ENCODE measurements around the gene SLC17A7. TPM values are rescaled to one million over a fixed set of nuclear protein-coding genes. Genes with fewer than 3 reads are reported as not detected.

The SLC17A7 gene
- total RNA-seq, 1 donor from 2014 or later, result 0.16 TPM

GRCh38 chr19:49436381-49437017 lies 4.8 kb downstream of the SLC17A7 start:
- DNase-seq (ENCODE audit: low spot score), result peak; percentile 52
- Mint-ChIP-seq H3K27ac (peak overlapping the region; percentile 23), H3K36me3 (ENCODE audit: low read depth) (no peaks in the 10 kb centered on the region), H3K4me3 (ENCODE audit: low read depth) (no peak overlapping the region), H3K4me1 (ENCODE audit: low read depth) (peaks cover 16% of the 10 kb centered on the region), H3K9me3 (no peaks in the 10 kb centered on the region), H3K27me3 (ENCODE audit: low read depth) (peaks cover 80% of the 10 kb centered on the region)
- intact Hi-C loops (cut with micrococcal nuclease), result no loop called here

DNA sequence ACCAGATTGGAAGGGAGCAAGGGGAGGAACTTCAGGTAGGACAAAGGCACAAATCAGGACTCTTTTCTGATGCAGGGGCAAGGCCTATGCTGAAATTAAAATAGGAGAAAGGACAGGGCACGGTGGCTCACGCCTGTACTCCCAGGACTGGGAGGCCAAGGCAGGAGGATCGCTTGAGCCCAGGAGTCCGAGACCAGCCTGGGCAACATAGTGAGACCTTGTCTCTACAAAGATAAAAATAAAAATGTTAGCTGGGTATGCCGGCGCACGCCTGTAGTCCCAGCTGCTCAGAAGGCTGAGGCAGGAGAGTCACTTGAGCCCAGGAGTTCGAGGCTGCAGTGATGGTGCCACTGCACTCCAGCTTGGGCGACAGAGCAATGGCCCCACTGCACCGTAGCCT lies 5.7 kb downstream of the SLC17A7 start:
- H3K4me1 Mint-ChIP-seq (ENCODE audit: low read depth), result peaks cover 14% of the 10 kb centered on the region
- intact Hi-C loops (cut with micrococcal nuclease), result no loop called here
- no peaks in the 10 kb centered on the region for H3K9me3 Mint-ChIP-seq
- no peak for DNase-seq (ENCODE audit: low spot score)
- no peak overlapping the region for H3K27ac Mint-ChIP-seq
- no peaks in the 10 kb centered on the region for H3K36me3 Mint-ChIP-seq (ENCODE audit: low read depth)
- no peak overlapping the region for H3K4me3 Mint-ChIP-seq (ENCODE audit: low read depth)
- peaks cover 80% of the 10 kb centered on the region for H3K27me3 Mint-ChIP-seq (ENCODE audit: low read depth)

DNA sequence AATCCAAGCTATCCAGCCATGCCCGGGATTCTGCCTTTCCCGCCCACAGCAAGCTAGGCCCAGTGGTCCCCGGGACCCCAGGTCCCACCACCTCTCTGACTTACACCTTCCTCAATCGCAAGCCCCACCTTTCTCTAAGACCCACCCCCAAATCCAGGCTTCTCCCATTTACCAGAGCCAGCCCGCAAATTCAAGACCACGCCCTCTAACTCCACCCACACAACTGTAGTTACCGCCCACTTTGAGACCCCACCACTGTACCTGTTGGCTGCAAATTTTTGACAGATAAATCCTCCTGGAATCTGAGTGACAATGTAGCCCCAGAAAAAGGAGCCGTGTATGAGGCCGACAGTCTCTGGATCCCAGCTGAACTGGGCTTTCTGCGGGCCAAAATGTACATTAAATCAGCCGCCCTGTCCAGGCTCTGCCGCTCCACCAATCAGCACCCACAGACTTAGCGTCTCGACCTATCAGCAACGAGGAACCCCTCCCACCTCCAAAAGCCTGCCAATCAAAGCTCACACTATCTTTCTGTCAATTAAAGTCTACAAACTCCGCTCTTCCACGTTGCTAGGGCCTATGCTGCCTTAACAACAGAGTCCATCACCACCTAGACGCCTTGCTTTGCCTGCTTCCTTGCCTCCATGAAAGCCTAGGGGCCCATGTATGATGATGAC lies 6.3 kb downstream of the SLC17A7 start:
- no peak overlapping the region for H3K27ac Mint-ChIP-seq
- H3K36me3 Mint-ChIP-seq (ENCODE audit: low read depth), result no peaks in the 10 kb centered on the region
- H3K27me3 Mint-ChIP-seq (ENCODE audit: low read depth), result peaks cover 80% of the 10 kb centered on the region
- H3K9me3 Mint-ChIP-seq, result no peaks in the 10 kb centered on the region
- peaks cover 12% of the 10 kb centered on the region for H3K4me1 Mint-ChIP-seq (ENCODE audit: low read depth)
- intact Hi-C loops (cut with micrococcal nuclease), result no loop called here
- H3K4me3 Mint-ChIP-seq (ENCODE audit: low read depth), result no peak overlapping the region
- DNase-seq (ENCODE audit: low spot score), result no peak

- Mint-ChIP-seq H3K4me1 (ENCODE audit: low read depth) (peaks cover 18% of the 10 kb centered on the region), H3K27me3 (ENCODE audit: low read depth) (peaks cover 76% of the 10 kb centered on the region), H3K9me3 (no peaks in the 10 kb centered on the region), H3K27ac (no peak overlapping the region), H3K36me3 (ENCODE audit: low read depth) (no peaks in the 10 kb centered on the region), H3K4me3 (ENCODE audit: low read depth) (no peak overlapping the region)
- DNase-seq (ENCODE audit: low spot score), result no peak
- intact Hi-C loops (cut with micrococcal nuclease), result no loop called here
Measured at GRCh38 chr19:49433240-49433901, 8.0 kb downstream of the SLC17A7 start.

DNA sequence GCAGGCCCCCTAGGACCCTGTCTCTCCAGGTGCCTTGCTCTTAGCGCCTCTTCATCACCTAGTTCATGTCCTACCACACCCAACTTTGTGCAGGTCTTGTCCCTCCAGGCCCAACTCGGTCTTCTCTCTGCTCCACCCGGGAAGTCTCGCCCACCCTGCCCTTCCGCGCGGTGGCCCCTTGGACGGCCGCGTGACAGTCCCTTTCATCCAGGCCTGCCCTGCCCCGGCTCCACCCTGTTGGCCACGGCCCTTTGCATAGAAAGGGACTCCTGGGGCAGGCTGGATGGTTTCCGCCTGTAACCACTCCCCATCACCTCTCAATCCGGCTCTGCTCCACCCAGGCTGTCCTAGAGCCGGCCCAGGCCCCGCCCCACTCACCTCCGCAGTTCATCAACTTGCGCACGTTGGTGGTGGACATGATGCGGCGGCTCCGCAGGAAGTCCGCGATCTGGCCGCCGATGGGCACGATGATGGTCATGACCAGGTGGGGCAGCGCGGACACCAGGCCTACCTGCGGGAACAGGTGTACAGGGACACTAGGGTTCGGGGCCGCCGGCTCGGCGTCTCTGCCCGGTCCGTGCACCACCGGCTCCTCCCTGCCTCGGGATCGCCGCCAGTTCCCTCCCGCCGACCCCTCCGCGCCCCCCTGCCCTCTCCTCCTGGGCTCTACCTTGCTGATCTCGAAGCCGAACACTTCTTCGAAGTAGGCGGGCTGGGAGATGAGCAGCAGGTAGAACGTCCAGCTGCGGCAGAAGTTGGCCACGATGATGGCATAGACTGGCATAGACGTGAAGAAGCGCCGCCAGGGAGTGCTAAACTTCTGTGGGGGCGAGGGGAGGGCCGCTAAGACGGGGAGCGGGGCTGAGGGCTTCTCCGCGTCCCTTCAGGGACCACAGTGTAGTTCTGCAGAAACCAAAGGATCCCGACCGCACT lies 8.9 kb downstream of the SLC17A7 start:
- H3K27me3 Mint-ChIP-seq (ENCODE audit: low read depth), result peaks cover 73% of the 10 kb centered on the region
- H3K27ac Mint-ChIP-seq, result no peak overlapping the region
- H3K9me3 Mint-ChIP-seq, result no peaks in the 10 kb centered on the region
- intact Hi-C loops (cut with micrococcal nuclease), result no loop called here
- DNase-seq (ENCODE audit: low spot score), result no peak
- peaks cover 22% of the 10 kb centered on the region for H3K4me1 Mint-ChIP-seq (ENCODE audit: low read depth)
- no peak overlapping the region for H3K4me3 Mint-ChIP-seq (ENCODE audit: low read depth)
- no peaks in the 10 kb centered on the region for H3K36me3 Mint-ChIP-seq (ENCODE audit: low read depth)

DNA sequence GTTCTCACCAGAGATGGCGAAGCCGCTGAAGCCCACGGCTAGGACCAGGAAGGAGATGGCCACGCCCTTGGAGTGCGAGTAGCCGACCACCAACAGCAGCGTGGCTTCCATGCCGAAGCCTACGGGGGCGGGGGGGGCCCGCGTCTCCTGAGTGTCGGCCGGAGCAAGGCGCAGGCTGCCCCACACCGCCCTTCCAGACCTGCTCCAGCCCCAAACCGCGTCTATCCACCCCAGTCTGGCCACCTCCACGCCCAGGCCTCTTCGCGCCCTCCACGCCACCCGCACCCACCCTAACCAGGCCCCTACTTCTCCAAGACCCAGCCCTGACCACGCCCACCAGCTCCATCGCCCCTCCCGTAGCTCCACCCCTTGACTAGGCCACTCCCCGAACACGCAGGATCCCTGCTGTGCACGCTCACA lies 10.0 kb downstream of the SLC17A7 start:
- DNase-seq (ENCODE audit: low spot score), result no peak
- Mint-ChIP-seq H3K4me3 (ENCODE audit: low read depth) (no peak overlapping the region), H3K4me1 (ENCODE audit: low read depth) (peaks cover 29% of the 10 kb centered on the region), H3K27ac (no peak overlapping the region), H3K9me3 (no peaks in the 10 kb centered on the region), H3K36me3 (ENCODE audit: low read depth) (no peaks in the 10 kb centered on the region), H3K27me3 (ENCODE audit: low read depth) (peaks cover 73% of the 10 kb centered on the region)
- intact Hi-C loops (cut with micrococcal nuclease), result no loop called here

- no peak for DNase-seq (ENCODE audit: low spot score)
Measured at GRCh38 chr19:49430678-49431329, 10.5 kb downstream of the SLC17A7 start.

GRCh38 chr19:49430172-49430677 lies 11.1 kb downstream of the SLC17A7 start:
- Mint-ChIP-seq H3K4me3 (ENCODE audit: low read depth) (no peak overlapping the region), H3K36me3 (ENCODE audit: low read depth) (no peaks in the 10 kb centered on the region), H3K4me1 (ENCODE audit: low read depth) (peaks cover 25% of the 10 kb centered on the region), H3K27me3 (ENCODE audit: low read depth) (peaks cover 73% of the 10 kb centered on the region), H3K9me3 (no peaks in the 10 kb centered on the region), H3K27ac (no peak overlapping the region)
- intact Hi-C loops (cut with micrococcal nuclease), result no loop called here
- no peak for DNase-seq (ENCODE audit: low spot score)

More at GRCh38 chr19:49430678-49431329, 10.5 kb downstream of the SLC17A7 start:
- intact Hi-C loops (cut with micrococcal nuclease), result no loop called here
- no peak overlapping the region for H3K4me3 Mint-ChIP-seq (ENCODE audit: low read depth)
- no peaks in the 10 kb centered on the region for H3K36me3 Mint-ChIP-seq (ENCODE audit: low read depth)
- no peak overlapping the region for H3K27ac Mint-ChIP-seq
- peaks cover 25% of the 10 kb centered on the region for H3K4me1 Mint-ChIP-seq (ENCODE audit: low read depth)
- H3K27me3 Mint-ChIP-seq (ENCODE audit: low read depth), result peaks cover 73% of the 10 kb centered on the region
- no peaks in the 10 kb centered on the region for H3K9me3 Mint-ChIP-seq

DNA sequence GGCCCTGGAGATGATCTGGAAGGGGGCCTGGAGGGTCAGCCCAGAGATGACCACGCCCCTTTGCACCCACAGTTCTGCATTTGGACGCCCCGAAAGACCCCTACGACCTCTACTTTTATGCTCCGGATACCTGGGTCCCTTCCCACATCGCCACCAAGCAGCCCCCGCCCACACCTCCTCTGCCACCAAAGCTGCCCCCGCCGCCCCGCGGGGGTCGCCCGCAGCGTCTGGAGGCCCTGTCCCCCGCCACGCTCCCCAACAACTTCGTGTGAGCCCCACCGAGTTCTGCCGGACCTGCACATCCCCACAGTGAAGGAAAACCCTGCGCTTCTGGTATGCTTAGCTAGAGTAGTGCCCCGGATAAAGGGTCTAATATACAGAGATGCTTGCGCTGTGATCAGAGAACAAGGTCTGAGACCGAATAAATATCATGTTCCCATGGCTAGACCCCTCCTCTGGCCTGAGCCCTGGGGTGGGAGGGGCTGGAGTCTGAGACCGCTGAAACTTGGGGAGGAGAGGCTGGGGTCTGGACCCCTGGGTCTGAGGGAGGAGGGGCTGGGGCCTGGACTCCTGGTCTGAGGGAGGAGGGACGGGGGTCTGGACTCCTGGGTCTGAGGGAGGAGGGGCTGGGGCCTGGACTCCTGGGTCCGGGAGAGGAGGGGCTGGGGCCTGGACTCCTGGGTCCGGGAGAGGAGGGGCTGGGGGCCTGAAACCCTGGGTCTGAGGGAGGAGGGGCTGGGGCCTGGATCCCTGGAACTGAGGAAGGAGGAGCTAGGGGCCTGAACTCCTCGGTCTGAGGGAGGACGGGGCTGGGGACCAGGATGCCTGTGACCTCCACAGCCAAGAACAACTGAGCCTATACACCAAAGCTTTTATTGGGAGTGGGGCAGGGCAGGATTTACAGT lies 12.5 kb downstream of the SLC17A7 start:
- H3K4me1 Mint-ChIP-seq (ENCODE audit: low read depth), result peaks cover 28% of the 10 kb centered on the region
- peaks cover 76% of the 10 kb centered on the region for H3K27me3 Mint-ChIP-seq (ENCODE audit: low read depth)
- H3K9me3 Mint-ChIP-seq, result no peaks in the 10 kb centered on the region
- no peak overlapping the region for H3K4me3 Mint-ChIP-seq (ENCODE audit: low read depth)
- H3K27ac Mint-ChIP-seq, result no peak overlapping the region
- no peaks in the 10 kb centered on the region for H3K36me3 Mint-ChIP-seq (ENCODE audit: low read depth)
- no peak for DNase-seq (ENCODE audit: low spot score)
- intact Hi-C loops (cut with micrococcal nuclease), result no loop called here

DNA sequence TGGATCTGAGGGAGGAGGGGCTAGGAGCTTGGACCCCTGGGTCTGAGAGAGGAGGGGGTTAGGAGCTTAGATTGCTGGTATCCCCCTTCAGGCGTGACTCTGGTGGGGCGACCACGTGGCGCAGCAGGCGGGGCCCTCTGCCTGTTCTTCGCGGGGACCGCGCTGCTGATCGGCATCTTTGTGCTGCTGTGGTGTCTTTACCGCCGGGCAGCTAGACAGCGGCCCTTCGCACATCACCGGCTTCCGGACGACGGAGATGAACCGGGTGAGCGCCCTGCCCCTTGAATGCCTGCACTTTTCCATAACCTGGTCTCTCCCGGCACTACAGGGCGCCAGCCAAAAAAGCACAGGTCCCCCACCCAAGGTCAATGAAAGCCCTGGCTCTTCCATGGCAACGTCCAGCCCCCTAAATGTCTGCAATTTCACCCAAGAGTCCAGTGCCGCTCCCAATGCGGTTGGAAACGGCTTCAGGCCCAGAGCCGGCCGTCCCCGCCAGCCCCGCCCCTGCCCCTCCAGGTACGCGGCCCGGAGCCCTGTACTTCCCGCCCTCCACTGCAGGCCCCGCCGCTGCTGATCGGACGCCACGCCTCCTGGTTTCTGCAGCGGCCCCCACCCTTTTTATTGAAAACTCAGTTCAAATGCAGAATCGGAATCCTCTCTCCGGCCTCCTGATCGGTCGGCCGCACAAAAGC lies 13.3 kb downstream of the SLC17A7 start:
- peaks cover 31% of the 10 kb centered on the region for H3K4me1 Mint-ChIP-seq (ENCODE audit: low read depth)
- H3K27me3 Mint-ChIP-seq (ENCODE audit: low read depth), result peaks cover 75% of the 10 kb centered on the region
- intact Hi-C loops (cut with micrococcal nuclease), result no loop called here
- H3K36me3 Mint-ChIP-seq (ENCODE audit: low read depth), result no peaks in the 10 kb centered on the region
- no peak for DNase-seq (ENCODE audit: low spot score)
- peak overlapping the region; percentile 15 for H3K4me3 Mint-ChIP-seq (ENCODE audit: low read depth)
- H3K9me3 Mint-ChIP-seq, result no peaks in the 10 kb centered on the region
- H3K27ac Mint-ChIP-seq, result no peak overlapping the region

GRCh38 chr19:49427339-49427738 lies 14.0 kb downstream of the SLC17A7 start:
- intact Hi-C loops (cut with micrococcal nuclease), result no loop called here
- Mint-ChIP-seq H3K36me3 (ENCODE audit: low read depth) (no peaks in the 10 kb centered on the region), H3K4me1 (ENCODE audit: low read depth) (peaks cover 35% of the 10 kb centered on the region), H3K27ac (no peak overlapping the region), H3K9me3 (no peaks in the 10 kb centered on the region), H3K27me3 (ENCODE audit: low read depth) (peaks cover 77% of the 10 kb centered on the region), H3K4me3 (ENCODE audit: low read depth) (no peak overlapping the region)
- no peak for DNase-seq (ENCODE audit: low spot score)
